IMR-90 (cell line): ENCODE results near the gene PARK7. TPM values are rescaled to one million over a fixed set of nuclear protein-coding genes. Genes with fewer than 3 reads are reported as not detected.

Source experiments
- ATAC-seq: fragments of 200-7000 bp; cut with Tn5 transposase; 2 replicates; pipeline ENCODE4 v1.9.1; 2020; ENCODE audit warnings: low read depth, mild to moderate bottlenecking, moderate library complexity
- BruUV-seq: library from RNA; stranded (reverse); fragments of 400-500 nt; replicated peaks from 2 replicates; lab custom pipeline; 2021; lab: Mats Ljungman, UMichigan
- CTCF ChIA-PET: fragments of 300-600 bp; formaldehyde crosslinking; extraction: SDS; loops from one replicate; lab custom pipeline; 2021; ENCODE audit warnings: antibody characterized with exemption; lab: Yijun Ruan, JAX
- POLR2A ChIA-PET: fragments of 300-600 bp; sonication (Branson Sonifier 250); formaldehyde crosslinking; loops from one replicate; lab custom pipeline; 2022; ENCODE audit warnings: antibody characterized with exemption; ENCODE audit not compliant: unreplicated experiment; lab: Charles Lee
- DNase-seq: peaks from one replicate; pipeline ENCODE4 v3.0.0; 2013
- H2AFZ ChIP-seq: replicated peaks from 2 replicates; pipeline ENCODE3; 2013; ENCODE audit warnings: low read length, mild to moderate bottlenecking; ENCODE audit not compliant: poor library complexity
- H2AK5ac ChIP-seq: 2 replicates; pipeline ENCODE4 v1.6.1; 2013; ENCODE audit warnings: low read depth, low read length, inconsistent platforms
- H2AK9ac ChIP-seq: replicated peaks from 2 replicates; pipeline ENCODE3; 2013; ENCODE audit warnings: mild to moderate bottlenecking, low read depth, low read length, moderate library complexity; ENCODE audit not compliant: poor library complexity
- H2BK120ac ChIP-seq: 2 replicates; pipeline ENCODE4 v1.6.1; 2013; ENCODE audit warnings: low read depth, low read length, inconsistent platforms
- H2BK15ac ChIP-seq: 3 replicates; pipeline ENCODE4 v1.6.1; 2013; ENCODE audit warnings: low read depth, low read length, inconsistent platforms
- H2BK20ac ChIP-seq: 2 replicates; pipeline ENCODE4 v1.6.1; 2013; ENCODE audit warnings: low read depth, mild to moderate bottlenecking, inconsistent platforms, low read length, moderate library complexity
- H2BK5ac ChIP-seq: 2 replicates; pipeline ENCODE4 v1.6.1; 2013; ENCODE audit warnings: mild to moderate bottlenecking, low read depth, low read length, inconsistent platforms; ENCODE audit not compliant: poor library complexity, severe bottlenecking
- H3K14ac ChIP-seq: replicated peaks from 2 replicates; pipeline ENCODE4 v1.6.1; 2013; ENCODE audit warnings: low read depth, low read length, inconsistent platforms
- H3K18ac ChIP-seq: 2 replicates; pipeline ENCODE4 v1.6.1; 2013; ENCODE audit warnings: low read depth, low read length, control low read depth
- H3K23ac ChIP-seq: 2 replicates; pipeline ENCODE4 v1.6.1; 2013; ENCODE audit warnings: low read depth, low read length, inconsistent platforms
- H3K27ac ChIP-seq: 2 replicates; pipeline ENCODE4 v1.5.1; 2013; ENCODE audit warnings: mild to moderate bottlenecking, control low read depth, low read length; ENCODE audit not compliant: insufficient read depth
- H3K27me3 ChIP-seq: 2 replicates; pipeline ENCODE4 v1.6.1; 2013; ENCODE audit warnings: low read length; ENCODE audit not compliant: control insufficient read depth, insufficient read depth
- H3K36me3 ChIP-seq: 2 replicates; pipeline ENCODE4 v1.6.1; 2013; ENCODE audit warnings: low read length, mixed read lengths; ENCODE audit not compliant: control insufficient read depth, insufficient read depth
- H3K4ac ChIP-seq: 2 replicates; pipeline ENCODE4 v1.6.1; 2013; ENCODE audit warnings: low read depth, low read length, inconsistent platforms
- H3K4me1 ChIP-seq: 2 replicates; pipeline ENCODE4 v1.6.1; 2013; ENCODE audit warnings: low read length, mixed read lengths; ENCODE audit not compliant: control insufficient read depth, insufficient read depth
- H3K4me2 ChIP-seq: 2 replicates; pipeline ENCODE4 v1.6.1; 2013; ENCODE audit warnings: low read depth, mild to moderate bottlenecking, control low read depth, low read length, moderate library complexity
- H3K4me3 ChIP-seq: 2 replicates; pipeline ENCODE4 v1.5.1; 2013; ENCODE audit warnings: low read depth, mild to moderate bottlenecking, control low read depth, low read length, moderate library complexity; ENCODE audit not compliant: insufficient read depth
- H3K56ac ChIP-seq: 2 replicates; pipeline ENCODE4 v1.6.1; 2013; ENCODE audit warnings: low read length, inconsistent platforms; ENCODE audit not compliant: insufficient read depth; ENCODE audit errors: extremely low read depth
- H3K79me1 ChIP-seq, 2 experiments: 2 replicates each; pipeline ENCODE4 v1.6.1; 2013; ENCODE audit warnings: low read length in 2 of 2, inconsistent platforms in 1 of 2, low read depth in 1 of 2
- H3K9ac ChIP-seq: 2 replicates; pipeline ENCODE4 v1.6.1; 2013; ENCODE audit warnings: low read depth, low read length, control low read depth
- H3K9me1 ChIP-seq: 2 replicates; pipeline ENCODE4 v1.6.1; 2013; ENCODE audit warnings: low read length, inconsistent platforms; ENCODE audit not compliant: insufficient read depth
- H3K9me3 ChIP-seq: 2 replicates; pipeline ENCODE4 v1.6.1; 2013; ENCODE audit warnings: low read length; ENCODE audit not compliant: control insufficient read depth, insufficient read depth
- H4K20me1 ChIP-seq: 2 replicates; pipeline ENCODE4 v1.6.1; 2013; ENCODE audit warnings: low read length, inconsistent platforms; ENCODE audit not compliant: insufficient read depth
- H4K5ac ChIP-seq: 2 replicates; pipeline ENCODE4 v1.6.1; 2013; ENCODE audit warnings: mild to moderate bottlenecking, low read depth, low read length, control low read depth
- H4K8ac ChIP-seq, 2 experiments: 2 replicates each; pipeline ENCODE4 v1.6.1; 2013; ENCODE audit warnings: low read depth in 2 of 2, low read length in 2 of 2, control low read depth in 1 of 2, inconsistent platforms in 1 of 2
- H4K91ac ChIP-seq: 2 replicates; pipeline ENCODE4 v1.6.1; 2013; ENCODE audit warnings: low read depth, low read length, inconsistent platforms; ENCODE audit not compliant: insufficient read depth
- MAZ ChIP-seq: IDR thresholded peaks from 2 replicates; pipeline ENCODE4 v1.6.1; 2012; ENCODE audit warnings: low read depth, mild to moderate bottlenecking, low read length, improper control_type of control experiment, moderate library complexity, borderline replicate concordance
- NFE2L2 ChIP-seq: fragments of 150-350 bp; IDR thresholded peaks from 2 replicates; pipeline ENCODE4 v1.6.1; 2016; ENCODE audit warnings: low read depth, mild to moderate bottlenecking, low read length
- RAD21 ChIP-seq: IDR thresholded peaks from 2 replicates; pipeline ENCODE4 v1.6.1; 2012; ENCODE audit warnings: low read length, improper control_type of control experiment
- WGBS, 2 experiments: methylation state at CpG; one replicate each; pipeline versions ENCODE4 v1.1.5 to v1.1.7; 2013; ENCODE audit warnings: missing lambda C conversion rate in 2 of 2; ENCODE audit not compliant: insufficient read length in 1 of 2; ENCODE audit errors: extremely low coverage in 2 of 2; 5-methylcytosine and 5-hydroxymethylcytosine counted together
- dilution Hi-C: fragments of 300-500 bp; cut with HindIII; formaldehyde crosslinking; loops from one replicate; pipeline ENCODE4 v1.14.3; 2018; ENCODE audit warnings: low sequenced_read_pairs; ENCODE audit not compliant: unreplicated experiment
- in situ Hi-C: fragments of 300-500 bp; cut with MboI; formaldehyde crosslinking; loops from 3 replicates; pipeline ENCODE4 v1.14.3; 2019; ENCODE audit warnings: low sequenced_read_pairs, inconsistent platforms, mixed read lengths
- intact Hi-C: fragments of 100-400 bp; cut with micrococcal nuclease; formaldehyde crosslinking; loops from 2 replicates; pipeline ENCODE4 v1.10.0; 2022
- polyA plus RNA-seq, 3 experiments: library from polyadenylated mRNA; depleted of rRNA; stranded (reverse); fragments of >200 nt; gene quantifications; 2 replicates each; pipeline ENCODE4 v1.2.3, GENCODE V29; 2012; ENCODE audit warnings: low replicate concordance in 1 of 3
- total RNA-seq: library from RNA; depleted of rRNA; stranded (reverse); fragments of >200 nt; gene quantifications from 2 replicates; pipeline ENCODE4 v1.2.3, GENCODE V29; 2012
- TF ChIP-seq, protein P1 (sequence below): fragments of 150-350 bp; IDR thresholded peaks from 2 replicates; pipeline ENCODE4 v1.6.1; 2016; ENCODE audit warnings: low read depth, mild to moderate bottlenecking, low read length, moderate library complexity, borderline replicate concordance
- TF ChIP-seq, protein P2 (sequence below): fragments of 150-350 bp; IDR thresholded peaks from 2 replicates; pipeline ENCODE4 v1.6.1; 2017; ENCODE audit warnings: mild to moderate bottlenecking, antibody characterized with exemption, low read length, low read depth

The PARK7 gene
- total and polyA plus RNA-seq, 2 of the 4 experiments (the other 2 are of a cell fraction): 207 to 357 TPM

GRCh38 chr1:7989762-7990428, 28.4 kb downstream of the PARK7 start:
- TF ChIP-seq RAD21 (no peak), MAZ (no peak), NFE2L2 (no peak)
- TF ChIP-seq, protein P1, sequence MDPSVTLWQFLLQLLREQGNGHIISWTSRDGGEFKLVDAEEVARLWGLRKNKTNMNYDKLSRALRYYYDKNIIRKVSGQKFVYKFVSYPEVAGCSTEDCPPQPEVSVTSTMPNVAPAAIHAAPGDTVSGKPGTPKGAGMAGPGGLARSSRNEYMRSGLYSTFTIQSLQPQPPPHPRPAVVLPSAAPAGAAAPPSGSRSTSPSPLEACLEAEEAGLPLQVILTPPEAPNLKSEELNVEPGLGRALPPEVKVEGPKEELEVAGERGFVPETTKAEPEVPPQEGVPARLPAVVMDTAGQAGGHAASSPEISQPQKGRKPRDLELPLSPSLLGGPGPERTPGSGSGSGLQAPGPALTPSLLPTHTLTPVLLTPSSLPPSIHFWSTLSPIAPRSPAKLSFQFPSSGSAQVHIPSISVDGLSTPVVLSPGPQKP: no peak
- TF ChIP-seq, protein P2, sequence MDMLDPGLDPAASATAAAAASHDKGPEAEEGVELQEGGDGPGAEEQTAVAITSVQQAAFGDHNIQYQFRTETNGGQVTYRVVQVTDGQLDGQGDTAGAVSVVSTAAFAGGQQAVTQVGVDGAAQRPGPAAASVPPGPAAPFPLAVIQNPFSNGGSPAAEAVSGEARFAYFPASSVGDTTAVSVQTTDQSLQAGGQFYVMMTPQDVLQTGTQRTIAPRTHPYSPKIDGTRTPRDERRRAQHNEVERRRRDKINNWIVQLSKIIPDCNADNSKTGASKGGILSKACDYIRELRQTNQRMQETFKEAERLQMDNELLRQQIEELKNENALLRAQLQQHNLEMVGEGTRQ: no peak
- WGBS, 2 experiments: 100% methylated on average over 1 of the region's 2 CpGs; no CpG with 5 or more reads in 1 of the 2 experiments
- H3K9ac ChIP-seq: no peak overlapping the region
- peaks cover 15% of the 10 kb centered on the region for H3K36me3 ChIP-seq
- no peak overlapping the region for H3K23ac ChIP-seq
- in situ Hi-C loops (loop anchor here (25.0 kb wide), 3 partner anchors 572 to 872 kb away; no protein-coding TSS in a partner anchor), dilution Hi-C loops (no loop called here), intact Hi-C loops (no loop called here)
- peak overlapping the region; percentile 49; the same call in 1 of the 2 replicates for H2BK20ac ChIP-seq
- no peak overlapping the region for H4K8ac ChIP-seq
- peak overlapping the region; percentile 16; the same call in 1 of the 2 replicates for H3K4ac ChIP-seq
- H2AFZ ChIP-seq: no peak overlapping the region
- no peak overlapping the region for H3K56ac ChIP-seq
- BruUV-seq: no TSS peak
- H2BK15ac ChIP-seq: no peak overlapping the region
- ChIA-PET CTCF (interaction anchor here (1.6 kb wide), 1 partner anchor 14 kb away, joined by 4 read pairs; no protein-coding TSS in a partner anchor), POLR2A (no interaction called here)
- H4K5ac ChIP-seq: no peak overlapping the region
- no peaks in the 10 kb centered on the region for H3K27me3 ChIP-seq
- 0 out of 2 replicates have a peak overlapping the region, but pooled peaks have one; percentile 0 for H2BK120ac ChIP-seq
- peaks cover 9% of the 10 kb centered on the region for H3K4me1 ChIP-seq
- H2AK5ac ChIP-seq: peak overlapping the region; percentile 97
- H3K79me1 ChIP-seq: peaks cover 0 to 13% of the 10 kb centered on the region in 2 experiments; a peak in 2 of 4 replicates
- no peak overlapping the region for H2AK9ac ChIP-seq
- H3K4me2 ChIP-seq: no peak overlapping the region
- H3K9me3 ChIP-seq: no peaks in the 10 kb centered on the region
- no peak overlapping the region; the same call in 1 of the 2 replicates for H4K91ac ChIP-seq
- peaks cover 4% of the 10 kb centered on the region for H3K9me1 ChIP-seq
- H2BK5ac ChIP-seq: peak overlapping the region; percentile 56
- DNase-seq (no peak), ATAC-seq (peak; percentile 18; the same call in 1 of the 2 replicates)
- H3K27ac ChIP-seq: no peak overlapping the region
- H4K20me1 ChIP-seq: no peaks in the 10 kb centered on the region
- H3K18ac ChIP-seq: no peak overlapping the region
- no peak overlapping the region for H3K4me3 ChIP-seq
- H3K14ac ChIP-seq: no peak overlapping the region
